ENCODE data around the gene CAMK1D.
A peak's percentile ranks its signal among the peaks of the same experiment; 100 is the strongest.

Gene CAMK1D

DNA sequence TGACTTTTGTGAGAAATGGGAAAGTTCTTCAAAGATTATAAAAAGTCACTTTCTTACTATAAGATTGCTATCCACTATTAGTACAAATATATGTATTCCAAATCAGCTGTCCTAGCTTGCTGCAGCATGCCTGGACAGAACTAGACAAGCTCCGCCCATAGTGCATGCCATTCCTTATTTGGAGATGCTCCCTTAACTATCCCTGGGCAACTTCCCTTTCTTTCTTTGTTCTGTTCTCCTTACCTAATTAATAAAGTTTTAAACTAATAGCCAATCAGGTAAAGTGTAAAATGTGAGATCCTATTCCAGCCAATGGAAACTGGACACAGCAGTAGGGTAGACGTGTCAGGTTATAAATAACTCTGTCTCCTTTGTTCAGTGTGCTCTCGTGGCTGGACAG, 281.9 kb downstream of the CAMK1D start:
- no peak for DNase-seq (ENCODE audit: low read depth)

DNA sequence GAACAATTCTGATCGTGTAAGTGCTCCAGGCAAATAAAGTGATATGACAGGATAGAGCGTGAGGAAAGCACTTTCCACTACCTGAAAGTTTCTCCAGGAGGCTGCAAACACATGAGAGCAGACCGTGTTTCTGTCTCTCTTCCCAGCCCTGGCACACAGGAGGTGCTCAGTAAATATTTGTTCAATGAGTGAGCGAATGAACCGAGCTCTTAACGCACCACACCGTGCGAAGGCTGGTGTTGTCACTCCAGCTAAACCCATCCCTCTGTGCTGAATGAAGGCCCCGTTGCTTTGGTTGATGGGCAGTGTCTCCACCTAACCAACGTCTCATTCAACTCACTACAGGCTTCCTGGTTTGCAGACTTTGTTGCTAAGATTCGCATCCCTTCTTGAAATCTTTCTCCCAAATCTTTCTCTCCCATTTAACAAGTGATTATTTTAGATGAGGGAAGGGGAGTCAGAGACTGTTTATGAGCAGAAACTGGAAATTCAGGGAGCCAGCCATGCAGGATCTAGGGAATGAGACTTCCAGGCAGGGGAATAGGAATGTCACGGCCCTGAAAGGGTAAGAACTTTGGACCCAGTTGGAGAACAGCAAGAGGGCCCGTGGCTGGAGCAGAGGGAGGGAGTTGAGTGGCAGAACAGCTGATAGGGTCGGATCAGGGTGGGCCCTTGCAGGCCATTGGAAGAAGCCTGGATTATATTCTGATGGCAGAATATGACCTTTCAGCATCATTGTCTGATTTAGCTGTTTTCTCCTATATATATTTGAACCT, 282.6 kb downstream of the CAMK1D start:
- no peak for DNase-seq (ENCODE audit: low read depth)

- no peak for DNase-seq (ENCODE audit: low read depth)
Observed at GRCh38 chr10:12633776-12634620, 284.7 kb downstream of the CAMK1D start.

GRCh38 chr10:12634621-12634931, 285.2 kb downstream of the CAMK1D start:
- DNase-seq (ENCODE audit: low read depth): no peak

GRCh38 chr10:12635127-12635541, 285.8 kb downstream of the CAMK1D start:
- DNase-seq (ENCODE audit: low read depth): no peak

DNA sequence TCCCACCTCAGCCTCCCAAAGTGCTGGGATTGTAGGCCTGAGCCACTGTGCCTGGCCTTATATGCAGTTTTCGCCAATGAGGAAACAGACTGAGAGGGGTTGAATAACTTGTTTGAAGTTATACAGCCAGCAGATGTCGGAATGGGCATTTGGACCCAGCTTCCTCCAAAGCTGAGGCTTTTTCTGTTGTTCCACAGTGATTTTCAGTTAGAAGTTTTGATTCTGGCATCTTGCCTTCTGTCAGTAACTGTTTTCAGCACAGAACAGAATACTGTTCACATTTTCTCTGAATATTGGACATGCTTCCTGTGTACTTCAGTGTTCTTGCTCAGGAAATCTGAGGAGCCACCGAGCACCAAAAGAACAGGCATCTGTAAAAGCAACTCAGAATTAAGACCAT, 287.2 kb downstream of the CAMK1D start:
- no peak for DNase-seq (ENCODE audit: low read depth)

GRCh38 chr10:12637649-12638048, 288.3 kb downstream of the CAMK1D start:
- no peak for DNase-seq (ENCODE audit: low read depth)

- DNase-seq (ENCODE audit: low read depth): peak; percentile 16
Observed at GRCh38 chr10:12638103-12638502, 288.8 kb downstream of the CAMK1D start.

DNA sequence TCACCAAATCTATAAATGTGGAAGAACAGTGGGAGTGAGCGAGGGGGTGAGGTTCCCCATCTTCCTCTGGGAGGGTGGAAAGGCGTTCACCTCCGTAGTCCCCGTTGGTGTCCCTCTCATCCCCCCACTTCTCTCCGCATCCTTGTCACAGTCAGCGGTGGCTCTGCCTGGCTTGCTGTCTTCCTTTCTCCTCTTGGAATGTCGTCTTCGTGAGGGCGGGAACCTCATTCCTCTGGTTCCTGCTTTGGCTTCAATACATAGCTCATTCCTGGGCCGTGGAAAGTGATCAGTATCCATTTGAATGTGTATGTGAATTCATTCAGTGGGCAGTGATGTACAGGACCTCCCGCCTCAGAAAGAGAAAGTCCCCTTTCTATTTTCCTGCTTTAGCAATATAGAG, 289.4 kb downstream of the CAMK1D start:
- DNase-seq (ENCODE audit: low read depth): no peak

- no peak for DNase-seq (ENCODE audit: low read depth)
Observed at GRCh38 chr10:12639996-12640944, 290.9 kb downstream of the CAMK1D start.

- DNase-seq (ENCODE audit: low read depth): no peak
Observed at GRCh38 chr10:12642036-12642435, 292.7 kb downstream of the CAMK1D start.

DNA sequence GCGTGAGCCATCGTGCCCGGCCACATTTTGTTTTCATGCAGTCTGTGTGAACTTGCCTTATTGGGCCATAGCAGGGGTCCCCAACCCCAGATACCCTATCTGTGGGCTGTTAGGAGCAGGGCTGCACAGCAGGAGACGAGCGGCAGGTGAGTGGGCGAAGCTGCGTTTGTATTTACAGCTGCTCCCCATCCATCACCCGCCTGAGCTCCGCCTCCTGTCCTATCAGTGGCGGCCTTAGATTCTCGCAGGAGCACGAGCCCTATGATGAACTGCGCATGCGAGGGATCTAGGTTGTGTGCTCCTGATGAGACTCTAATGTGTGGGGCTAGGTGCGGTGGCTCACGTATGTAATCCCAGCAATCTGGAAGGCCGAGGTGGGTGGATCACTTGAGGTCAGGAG, 293.9 kb downstream of the CAMK1D start:
- no peak for DNase-seq (ENCODE audit: low read depth)

DNA sequence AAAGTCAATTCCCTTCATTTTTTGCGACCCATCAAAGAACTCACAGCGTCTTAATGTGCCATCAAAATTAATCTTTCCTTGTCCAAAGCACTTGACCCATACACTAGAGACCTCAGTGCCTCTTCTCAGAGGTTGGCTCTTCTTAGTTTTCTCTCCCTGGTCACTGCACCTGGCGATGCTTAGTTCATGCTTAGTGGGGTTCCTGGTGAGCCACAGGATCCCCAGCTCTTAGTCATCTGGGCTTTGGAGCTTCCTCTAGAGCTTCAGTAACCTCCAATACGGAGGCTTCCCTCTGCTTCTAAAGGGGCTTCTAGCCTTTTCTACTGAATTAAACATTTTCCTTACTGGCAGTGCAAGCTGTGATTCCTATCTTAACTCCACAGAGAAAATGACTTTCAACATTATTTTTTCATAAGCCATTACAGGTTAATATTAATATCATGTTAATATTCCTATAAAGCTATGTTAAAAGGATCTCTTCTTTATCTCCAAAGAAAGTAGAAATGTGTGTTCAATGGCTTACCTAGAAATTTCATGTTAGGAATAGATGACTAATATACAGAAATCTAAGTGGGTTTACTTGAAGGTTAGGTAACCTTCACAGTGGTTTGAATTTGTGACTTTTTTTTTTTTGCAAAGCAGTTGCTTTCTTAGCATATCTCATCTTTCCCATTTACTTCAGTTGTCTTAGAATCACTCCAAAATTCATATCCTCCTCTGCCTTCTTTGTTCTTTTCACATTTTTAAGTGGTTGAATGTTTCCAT, 295.2 kb downstream of the CAMK1D start:
- no peak for DNase-seq (ENCODE audit: low read depth)

DNA sequence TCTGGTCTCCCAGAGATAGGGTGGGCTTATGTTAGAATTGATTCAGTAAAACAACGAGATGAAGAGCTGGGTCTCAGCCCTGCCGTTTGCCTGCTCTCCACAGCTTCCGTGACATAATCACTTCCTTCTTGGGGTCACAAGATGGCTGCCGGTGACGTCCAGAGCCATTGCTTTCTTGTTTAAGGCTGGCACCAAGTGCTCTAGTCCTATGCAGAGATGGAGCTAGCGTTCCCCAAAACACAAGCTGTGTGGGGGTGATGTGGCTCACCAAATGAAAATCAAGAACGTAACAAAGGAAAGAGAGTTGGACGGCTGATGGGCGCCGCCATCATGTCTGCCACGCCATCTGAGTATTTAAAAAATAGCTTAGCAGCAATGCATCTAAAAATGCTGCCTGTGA, 296.1 kb downstream of the CAMK1D start:
- DNase-seq (ENCODE audit: low read depth): no peak

- DNase-seq (ENCODE audit: low read depth): no peak
Observed at GRCh38 chr10:12649012-12649584, 299.8 kb downstream of the CAMK1D start.

DNA sequence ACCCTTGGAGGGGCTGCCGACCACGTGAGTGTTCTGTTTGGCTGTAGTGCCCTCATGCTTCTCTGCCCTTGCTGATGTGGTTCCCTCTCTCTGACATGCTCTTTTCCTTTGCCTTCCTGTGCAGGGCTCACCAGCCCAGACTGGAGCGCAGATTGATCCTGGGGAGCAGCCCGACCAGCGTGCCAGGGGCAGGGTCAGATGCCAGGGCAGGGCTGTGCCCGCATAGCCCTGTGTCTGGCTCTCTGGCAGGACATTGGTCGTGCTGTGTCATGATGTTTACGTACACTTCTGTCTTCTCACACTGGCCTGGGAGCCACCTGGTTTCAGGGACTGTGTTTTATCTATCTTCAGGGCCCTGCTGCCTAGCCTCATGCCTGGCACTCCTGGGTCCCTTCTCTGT, 300.8 kb downstream of the CAMK1D start:
- DNase-seq (ENCODE audit: low read depth): no peak

GRCh38 chr10:12650538-12651298, 301.4 kb downstream of the CAMK1D start:
- DNase-seq (ENCODE audit: low read depth): no peak

- DNase-seq (ENCODE audit: low read depth): no peak
Observed at GRCh38 chr10:12655940-12656339, 306.6 kb downstream of the CAMK1D start.

- peak; percentile 47 for DNase-seq (ENCODE audit: low read depth)
Observed at GRCh38 chr10:12656518-12657142, 307.3 kb downstream of the CAMK1D start.

DNA sequence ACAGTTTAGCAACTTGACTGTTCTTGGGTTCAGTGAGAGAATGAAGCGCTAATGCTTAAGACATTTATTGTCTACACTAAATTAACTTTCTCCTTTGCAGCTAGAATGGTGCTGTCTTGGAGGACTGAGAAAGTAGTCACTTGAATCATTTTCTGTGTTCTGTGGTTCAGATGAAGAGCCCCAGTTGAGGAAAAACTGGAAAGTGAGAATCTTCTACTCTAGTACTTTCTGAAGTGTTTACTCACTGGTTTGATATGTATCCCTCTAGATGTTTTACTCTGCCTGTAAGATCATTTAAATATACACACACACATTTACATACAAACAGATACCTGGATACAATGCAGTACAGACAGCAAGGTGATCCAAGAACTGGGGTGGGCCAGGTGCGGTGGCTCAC, 308.1 kb downstream of the CAMK1D start:
- DNase-seq (ENCODE audit: low read depth): no peak

Measured in fibroblast of the conjunctiva (primary cell).